Activated B cell treated with CpG ODN at 0.5 μM for 24 hours (primary cell): Measurements from ENCODE around the gene CTIF. TPM values are rescaled to one million over a fixed set of nuclear protein-coding genes. Genes with fewer than 3 reads are reported as not detected.

ENCODE experiments used
- ATAC-seq: fragments of 200-7000 bp; cut with Tn5 transposase; one replicate; pipeline ENCODE4 v1.10.0; 2021; ENCODE audit warnings: low read depth, mild to moderate bottlenecking, moderate library complexity
- CTCF ChIA-PET: fragments of 350-600 bp; sonication (Branson Sonifier 250); formaldehyde crosslinking; loops from one replicate; lab custom pipeline; 2021; ENCODE audit warnings: antibody characterized with exemption; lab: Charles Lee
- POLR2A ChIA-PET: fragments of 350-600 bp; sonication (Branson Sonifier 250); formaldehyde crosslinking; loops from one replicate; lab custom pipeline; 2021; ENCODE audit warnings: antibody characterized with exemption; lab: Charles Lee
- DNase-seq: peaks from one replicate; pipeline ENCODE4 v3.0.0; 2022
- H3K27ac Mint-ChIP-seq: one replicate; pipeline ENCODE4 v1.8.0; 2020; ENCODE audit warnings: mixed read lengths
- H3K27me3 Mint-ChIP-seq: one replicate; pipeline ENCODE4 v1.8.0; 2021; ENCODE audit warnings: mixed read lengths
- H3K36me3 Mint-ChIP-seq: one replicate; pipeline ENCODE4 v1.8.0; 2021; ENCODE audit warnings: low read depth, mixed read lengths
- H3K4me1 Mint-ChIP-seq: one replicate; pipeline ENCODE4 v1.8.0; 2021; ENCODE audit warnings: mixed read lengths
- H3K4me3 Mint-ChIP-seq: one replicate; pipeline ENCODE4 v1.8.0; 2020; ENCODE audit warnings: mild to moderate bottlenecking, mixed read lengths
- H3K9me3 Mint-ChIP-seq: one replicate; pipeline ENCODE4 v1.8.0; 2020; ENCODE audit warnings: mixed read lengths
- CTCF ChIP-seq: fragments of 200-600 bp; IDR thresholded peaks from one replicate; pipeline ENCODE4 v1.8.0; 2022; ENCODE audit warnings: antibody characterized with exemption, mild to moderate bottlenecking
- intact Hi-C: fragments of 100-400 bp; cut with micrococcal nuclease; formaldehyde crosslinking; loops from one replicate; pipeline ENCODE4 v1.15.1; 2024
- total RNA-seq: library from RNA; stranded (reverse); gene quantifications from 2 replicates; pipeline ENCODE4 v1.2.3, GENCODE V29; 2022

CTIF gene
- total RNA-seq, 1 donor from 2014 or later = 9.3 TPM

- ChIA-PET CTCF (interaction anchor here (1.1 kb wide), 1 partner anchor 160 kb away, joined by 3 read pairs; no protein-coding TSS in a partner anchor), POLR2A (no interaction called here)
- Mint-ChIP-seq H3K36me3 (peaks cover 1% of the 10 kb centered on the region), H3K4me3 (no peak overlapping the region), H3K27me3 (no peaks in the 10 kb centered on the region), H3K4me1 (no peaks in the 10 kb centered on the region), H3K27ac (no peak overlapping the region), H3K9me3 (no peaks in the 10 kb centered on the region)
- DNase-seq (no peak), ATAC-seq (no peak)
- intact Hi-C loops = no loop called here
- TF ChIP-seq CTCF = no peak
Measured at GRCh38 chr18:48636436-48636835, 97.6 kb downstream of the CTIF start.

- CTCF ChIA-PET = no interaction called here
- Mint-ChIP-seq H3K4me3 (no peak overlapping the region), H3K9me3 (peaks cover 4% of the 10 kb centered on the region), H3K27me3 (no peaks in the 10 kb centered on the region), H3K27ac (no peak overlapping the region), H3K4me1 (no peaks in the 10 kb centered on the region), H3K36me3 (peaks cover 3% of the 10 kb centered on the region)
- no peak for TF ChIP-seq CTCF
- DNase-seq (no peak), ATAC-seq (no peak)
- POLR2A ChIA-PET = no interaction called here
- intact Hi-C loops = no loop called here
Measured at GRCh38 chr18:48637081-48637990, 98.5 kb downstream of the CTIF start.

- DNase-seq (no peak), ATAC-seq (no peak)
- Mint-ChIP-seq H3K4me1 (no peaks in the 10 kb centered on the region), H3K27ac (no peak overlapping the region), H3K4me3 (no peak overlapping the region), H3K27me3 (no peaks in the 10 kb centered on the region), H3K9me3 (peaks cover 4% of the 10 kb centered on the region), H3K36me3 (peaks cover 3% of the 10 kb centered on the region)
- TF ChIP-seq CTCF = no peak
- ChIA-PET POLR2A (no interaction called here), CTCF (no interaction called here)
- intact Hi-C loops = no loop called here
Measured at GRCh38 chr18:48638451-48638850, 99.6 kb downstream of the CTIF start.

- no peak for ATAC-seq
Measured at GRCh38 chr18:48638896-48639771, 100.3 kb downstream of the CTIF start.

More at GRCh38 chr18:48638896-48639771, 100.3 kb downstream of the CTIF start:
- Mint-ChIP-seq H3K27ac (no peak overlapping the region), H3K27me3 (no peaks in the 10 kb centered on the region), H3K4me3 (no peak overlapping the region), H3K9me3 (peaks cover 4% of the 10 kb centered on the region), H3K4me1 (no peaks in the 10 kb centered on the region), H3K36me3 (peaks cover 3% of the 10 kb centered on the region)
- ChIA-PET CTCF (no interaction called here), POLR2A (no interaction called here)
- TF ChIP-seq CTCF = no peak
- DNase-seq = no peak
- intact Hi-C loops = no loop called here
